D721Med (cell line): ENCODE results near the gene ICAM5.
A peak's percentile ranks its signal among the peaks of the same experiment; 100 is the strongest.
"Not testable (repeated sequence)": the region's sequence is repeated elsewhere in the genome, so short reads cannot be mapped to it uniquely, and the experiment has no call there.

Experiments
- DNase-seq: peaks from one replicate; pipeline ENCODE4 v3.0.0; 2011; ENCODE audit warnings: low spot score; ENCODE audit not compliant: insufficient read length
- FAIRE-seq: peaks from 2 replicates; lab custom pipeline; 2011; peaks lifted over from hg19 to GRCh38; lab: Jason Lieb, UNC
- CTCF ChIP-seq: IDR thresholded peaks from 2 replicates; pipeline ENCODE4 v1.5.1; 2012; ENCODE audit warnings: mild to moderate bottlenecking, control low read depth; ENCODE audit not compliant: insufficient read depth; ENCODE audit errors: missing control alignments

ICAM5 gene

GRCh38 chr19:10289836-10290356, at the start of gene ICAM5:
Gene ICAM5, plus strand, starts transcription at chr19:10289952. Its CDS starts 92 bp downstream, at chr19:10290044.
- FAIRE-seq (no peak), DNase-seq (no peak)
- no peak for TF ChIP-seq CTCF

GRCh38 chr19:10241826-10242449, 47.8 kb upstream of the ICAM5 start:
- not testable (repeated sequence) for FAIRE-seq

GRCh38 chr19:10243606-10244005, 46.1 kb upstream of the ICAM5 start:
- no peak for FAIRE-seq
- no peak for TF ChIP-seq CTCF
- no peak for DNase-seq

More at GRCh38 chr19:10241826-10242449, 47.8 kb upstream of the ICAM5 start:
- DNase-seq, result not testable (repeated sequence)

GRCh38 chr19:10245189-10245939, 44.4 kb upstream of the ICAM5 start:
- no peak for FAIRE-seq
- DNase-seq, result no peak
- TF ChIP-seq CTCF, result no peak

- DNase-seq, result no peak
- FAIRE-seq, result no peak
These were observed 43.2 kb upstream of the ICAM5 start for GRCh38 chr19:10246511-10246910.

GRCh38 chr19:10251792-10252694, 37.7 kb upstream of the ICAM5 start, which contains the start of gene MRPL4:
Gene MRPL4, plus strand, starts transcription at chr19:10252214. Its CDS starts 40 bp downstream, at chr19:10252254.
- DNase-seq, result peak; percentile 83
- TF ChIP-seq CTCF, result no peak
- peak; percentile 87 for FAIRE-seq

More at GRCh38 chr19:10246511-10246910, 43.2 kb upstream of the ICAM5 start:
- TF ChIP-seq CTCF, result no peak

GRCh38 chr19:10252707-10253106, 37.0 kb upstream of the ICAM5 start:
- TF ChIP-seq CTCF, result no peak
- no peak for FAIRE-seq
- no peak for DNase-seq
